GM18909 (cell line): ENCODE data around the gene AATK.
"Not testable (repeated sequence)": the region's sequence is repeated elsewhere in the genome, so short reads cannot be mapped to it uniquely, and the experiment has no call there.

Source experiments
- ATAC-seq: cut with Tn5 transposase; IDR thresholded peaks from one replicate; pipeline ENCODE4 v1.9.1; 2021; ENCODE audit warnings: mild to moderate bottlenecking; ENCODE audit not compliant: unreplicated experiment, poor library complexity

AATK gene

DNA sequence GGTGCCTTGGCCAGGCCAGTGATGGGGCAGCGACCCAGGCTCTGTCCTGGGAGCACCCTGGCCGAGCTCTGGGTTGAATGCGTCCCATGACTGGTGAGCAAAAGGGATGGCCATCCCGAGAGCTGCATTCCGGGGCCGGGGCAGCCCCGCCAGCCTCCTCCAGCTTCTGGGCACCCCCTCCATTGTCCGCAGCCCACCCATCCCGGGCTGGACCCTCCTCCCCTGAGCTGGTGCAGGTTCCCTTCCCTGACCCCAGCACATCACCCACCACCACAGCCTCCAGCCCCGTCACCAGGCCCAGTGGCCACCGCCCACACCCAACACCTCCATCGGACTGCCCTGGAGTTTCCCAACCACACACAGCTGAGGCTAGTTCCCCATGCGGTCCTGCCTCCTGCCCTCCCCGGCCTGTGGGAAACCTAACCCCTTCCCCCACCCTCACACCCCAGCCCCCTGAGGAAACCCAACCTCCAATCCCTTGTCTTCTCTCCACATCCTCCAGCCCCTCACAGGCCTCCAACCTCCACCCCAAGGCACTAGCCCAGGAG lies 17.0 kb downstream of the AATK start:
- no peak for ATAC-seq

DNA sequence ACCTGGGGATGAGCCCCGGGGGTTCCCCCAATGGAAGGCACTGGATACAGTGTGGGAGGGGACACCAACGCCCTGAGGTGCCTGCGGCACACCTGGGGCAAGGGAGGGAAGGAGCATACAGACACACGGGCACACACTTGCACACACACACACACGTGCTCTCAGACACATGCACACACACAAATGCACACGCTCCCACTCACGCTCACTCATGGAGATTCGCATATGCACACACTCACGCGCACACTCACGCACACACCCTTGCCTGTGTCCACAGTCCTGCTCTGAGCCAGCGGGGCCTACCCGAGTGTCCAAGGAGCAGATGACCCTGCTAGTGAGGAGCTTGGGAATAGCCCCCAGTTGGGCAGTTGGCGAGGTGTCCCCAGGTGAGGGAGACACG lies 17.4 kb downstream of the AATK start:
- ATAC-seq: no peak

GRCh38 chr17:81147701-81148100 lies 18.3 kb downstream of the AATK start:
- ATAC-seq: no peak

- not testable (repeated sequence) for ATAC-seq
Measured at GRCh38 chr17:81146208-81146607, 19.8 kb downstream of the AATK start.

- ATAC-seq: no peak
Measured at GRCh38 chr17:81144423-81144781, 21.6 kb downstream of the AATK start.

DNA sequence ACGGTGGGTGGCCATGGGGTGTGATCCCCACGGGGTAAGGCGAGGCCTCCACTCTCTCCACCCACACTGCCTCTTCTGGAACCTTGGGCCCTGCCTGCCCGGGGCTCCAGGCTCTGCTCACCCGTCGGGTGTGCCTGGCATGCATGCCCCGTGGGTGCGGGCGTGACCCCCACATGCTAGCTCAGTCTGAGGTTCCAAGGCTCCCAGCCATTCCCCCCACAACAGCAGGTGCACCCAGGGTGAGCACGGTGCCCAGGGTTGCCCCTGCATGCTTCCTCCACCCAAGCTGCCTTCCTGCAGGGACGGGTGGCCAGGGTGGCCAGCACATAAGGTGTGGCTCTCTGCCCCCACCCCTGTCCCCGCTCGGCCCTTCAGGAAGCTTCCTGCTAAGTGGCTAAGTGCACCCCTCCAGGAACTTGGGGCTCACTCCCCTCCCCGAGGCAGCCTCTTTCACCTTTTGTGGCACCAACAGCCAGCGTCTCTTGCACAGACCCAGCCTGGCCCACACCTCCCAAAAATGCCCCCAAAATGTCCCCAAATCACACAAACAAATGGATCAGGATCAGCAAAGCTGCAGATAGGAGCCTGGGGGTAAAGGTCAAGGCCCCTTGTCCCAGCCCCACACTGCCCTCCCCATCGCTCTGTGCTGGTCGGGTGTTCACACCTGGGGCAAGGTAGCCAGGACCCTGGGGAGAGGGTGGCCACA lies 22.2 kb downstream of the AATK start:
- no peak for ATAC-seq

DNA sequence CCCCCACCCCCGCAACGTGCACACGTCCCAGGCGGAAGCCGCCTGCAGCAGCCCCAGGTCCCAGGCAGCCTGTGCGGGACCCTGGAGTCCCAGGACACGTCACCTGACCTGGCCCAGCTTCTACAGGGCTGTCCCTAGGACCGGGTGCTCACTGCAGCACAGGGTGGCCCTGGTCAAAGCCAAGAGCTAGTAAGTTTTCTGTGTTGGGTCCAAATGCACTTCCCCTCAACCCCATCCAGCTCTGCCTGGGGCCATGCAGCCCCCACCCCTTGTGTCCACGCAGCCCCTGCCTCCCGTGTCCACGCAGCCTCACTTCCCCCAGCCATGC lies 22.9 kb downstream of the AATK start:
- no peak for ATAC-seq

DNA sequence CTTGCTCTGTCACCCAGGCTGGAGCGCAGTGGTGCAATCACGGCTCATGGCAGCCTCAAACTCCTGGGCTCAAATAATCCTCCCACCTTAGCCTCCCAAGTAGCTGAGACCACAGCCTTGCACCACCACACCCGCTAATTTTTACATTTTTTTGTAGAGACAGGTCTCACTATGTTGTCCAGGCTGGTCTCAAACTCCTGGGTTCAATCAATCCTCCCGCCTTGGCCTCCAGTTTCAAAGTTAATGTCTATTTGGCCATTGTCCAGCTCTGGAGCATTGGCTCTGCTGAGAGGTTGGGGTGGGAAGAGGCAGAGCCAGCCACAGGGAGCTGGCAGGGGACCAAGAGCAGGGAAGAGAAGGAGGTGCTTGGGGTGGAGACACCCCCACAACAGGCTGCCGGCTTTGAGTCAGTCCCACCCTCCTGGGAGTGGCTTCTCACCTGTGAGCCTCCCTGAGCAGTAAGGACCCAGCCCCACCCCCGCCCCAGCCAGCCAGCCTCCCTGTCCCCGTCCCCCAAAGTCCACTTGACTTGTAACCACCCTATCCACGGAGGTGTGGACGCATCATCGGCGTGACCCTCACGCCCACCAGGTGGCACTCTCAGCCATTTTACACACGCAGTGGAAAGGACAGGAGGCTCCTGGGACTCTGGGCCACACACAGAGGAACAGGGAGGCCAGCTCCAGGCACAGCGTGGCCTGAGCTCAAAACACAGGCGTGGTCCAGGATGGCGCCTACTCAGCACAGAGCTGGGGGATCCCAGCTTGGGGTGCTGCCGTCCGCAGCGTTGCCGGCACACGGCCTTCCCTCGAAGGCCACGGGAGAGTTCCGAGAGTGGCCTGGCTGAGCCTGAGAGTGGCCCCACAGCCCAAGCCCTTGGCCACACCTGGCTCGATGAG lies 23.5 kb downstream of the AATK start:
- ATAC-seq: no peak

- no peak for ATAC-seq
Measured at GRCh38 chr17:81140695-81141094, 25.3 kb downstream of the AATK start.

GRCh38 chr17:81140018-81140417 lies 26.0 kb downstream of the AATK start:
- ATAC-seq: no peak

GRCh38 chr17:81139428-81139827 lies 26.6 kb downstream of the AATK start:
- no peak for ATAC-seq

DNA sequence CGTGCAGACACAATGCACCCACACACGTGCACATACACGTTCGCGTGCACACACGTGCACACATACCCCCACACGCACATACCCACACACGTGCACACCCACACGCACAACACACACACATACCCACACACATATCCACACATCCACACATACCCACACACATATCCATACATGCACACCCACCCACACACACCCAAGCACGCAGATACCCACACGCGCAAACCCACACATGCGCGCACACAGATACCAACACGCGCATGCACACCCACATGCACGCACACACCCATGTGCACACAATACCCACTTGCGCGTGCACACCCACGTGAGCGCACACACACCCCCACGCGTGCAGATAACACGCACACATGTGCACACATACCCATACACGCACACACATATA lies 27.5 kb downstream of the AATK start:
- no peak for ATAC-seq

DNA sequence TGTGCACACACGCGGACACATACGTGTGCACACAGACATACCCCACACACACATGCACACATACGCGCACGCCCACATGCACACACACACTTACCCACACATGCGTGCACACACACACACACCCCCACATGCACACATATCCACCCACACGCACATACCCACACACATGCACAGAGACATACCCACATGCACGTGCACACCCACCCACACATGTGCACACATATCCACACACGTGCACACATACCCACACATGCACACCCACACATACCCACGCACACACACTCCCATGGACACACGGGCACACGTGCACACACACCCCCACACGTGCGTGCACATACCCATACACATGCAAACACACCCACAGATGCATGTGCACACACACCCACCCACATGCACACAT lies 27.9 kb downstream of the AATK start:
- ATAC-seq: no peak

- ATAC-seq: no peak
Measured at GRCh38 chr17:81137248-81137647, 28.8 kb downstream of the AATK start.

DNA sequence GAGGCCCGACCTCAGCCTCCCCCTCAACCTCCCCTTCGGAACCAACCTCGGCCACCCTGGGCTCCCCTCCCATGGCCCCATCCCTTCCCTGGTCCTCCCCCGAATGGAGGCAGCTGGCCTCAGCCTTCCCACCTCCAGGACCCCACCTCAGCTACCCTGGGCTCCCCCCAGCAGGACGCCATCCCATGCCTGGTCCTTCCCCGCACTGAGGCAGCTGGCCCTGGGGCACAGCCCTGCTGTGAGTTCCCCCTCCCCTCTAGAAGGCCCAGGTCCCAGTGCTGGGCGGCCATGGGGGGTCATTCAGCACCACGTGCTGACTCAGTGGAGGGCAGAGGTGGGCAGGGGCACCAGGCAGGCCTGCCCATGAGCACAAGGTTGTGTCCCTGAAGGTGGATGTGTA lies 29.7 kb downstream of the AATK start:
- ATAC-seq: no peak

- ATAC-seq: no peak
Measured at GRCh38 chr17:81135505-81136278, 30.3 kb downstream of the AATK start.

DNA sequence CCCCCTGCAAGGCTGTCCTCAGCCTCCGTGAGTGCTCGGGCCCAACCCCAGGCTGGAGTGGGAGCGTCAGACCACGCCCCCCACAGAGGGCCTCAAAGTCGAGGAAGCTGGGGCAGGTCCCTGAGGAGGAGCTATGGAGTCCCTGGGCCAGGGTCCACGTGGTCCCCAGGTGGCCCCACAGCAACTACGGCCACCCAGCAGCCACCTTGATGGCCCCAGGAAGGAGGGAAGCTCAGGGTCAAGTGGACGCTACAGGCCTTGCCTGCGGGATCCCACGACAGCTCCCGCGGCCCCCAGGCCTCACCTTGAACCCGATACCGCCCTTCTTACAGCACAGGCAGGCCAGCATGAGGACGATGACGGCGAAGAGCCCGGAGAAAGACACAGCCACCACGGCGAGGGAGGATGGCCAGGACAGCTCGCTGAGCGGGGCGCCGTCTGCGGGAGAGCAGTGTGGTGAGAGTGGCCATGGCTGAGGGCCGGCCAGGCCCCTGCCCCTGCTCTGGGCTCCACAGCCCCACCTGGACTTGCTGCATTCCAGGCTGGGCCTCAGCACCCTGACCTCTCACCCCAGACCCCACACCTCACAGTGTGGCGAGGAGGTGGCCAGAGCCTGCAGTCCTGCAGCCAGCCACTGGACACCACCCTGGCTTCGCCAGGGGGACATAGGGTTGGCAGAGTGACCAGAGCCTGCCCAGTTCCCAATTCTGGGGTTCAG lies 31.8 kb downstream of the AATK start:
- no peak for ATAC-seq

DNA sequence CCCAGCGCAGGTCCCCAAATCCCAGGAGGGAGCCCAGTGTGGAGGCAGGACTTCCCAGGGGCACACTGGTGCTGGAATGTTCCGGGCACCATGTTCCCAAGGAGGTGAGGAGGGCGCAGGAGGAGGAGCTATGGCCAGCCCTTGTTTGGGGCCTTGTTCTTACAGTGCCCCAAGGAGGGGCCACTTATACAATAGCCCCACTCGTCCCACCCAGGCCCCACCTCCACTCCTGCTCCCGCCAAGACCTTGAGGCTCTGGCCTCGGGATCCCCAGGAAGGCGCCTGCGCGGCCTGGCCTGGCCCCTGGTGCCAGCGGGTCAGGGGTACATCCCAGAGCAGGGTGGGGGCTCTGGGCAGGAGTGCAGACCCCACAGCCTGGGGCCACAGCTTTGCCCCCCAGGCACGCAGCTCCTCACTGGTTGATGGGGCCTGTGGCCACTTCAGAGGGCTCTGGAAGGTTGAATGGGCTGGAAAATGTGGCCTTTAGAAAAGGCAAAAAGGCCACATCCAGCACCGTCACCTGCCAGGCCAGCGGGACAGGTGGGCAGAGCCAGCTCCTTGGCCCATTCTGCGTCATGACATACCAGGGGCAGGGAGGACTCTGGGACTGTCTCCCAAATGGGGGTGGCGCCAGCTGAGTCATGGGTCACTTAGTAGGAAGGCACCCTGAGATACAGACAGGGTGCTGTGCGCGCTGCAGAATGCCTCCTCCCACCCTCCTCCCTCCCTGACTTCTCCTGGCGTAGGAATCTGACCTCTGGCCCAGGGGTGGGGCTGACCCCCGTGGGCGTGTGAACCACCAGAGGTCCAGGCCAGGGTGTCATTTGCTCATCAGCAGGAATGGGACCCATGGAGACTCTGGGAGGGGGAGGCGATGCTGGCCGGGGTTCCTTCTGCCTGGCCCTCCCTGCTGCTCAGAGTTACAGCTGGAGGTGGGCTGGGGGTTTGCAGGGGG lies 33.0 kb downstream of the AATK start:
- ATAC-seq: no peak

- no peak for ATAC-seq
Measured at GRCh38 chr17:81132197-81132540, 33.9 kb downstream of the AATK start.
